ENCODE measurements around the gene ULK1. TPM values are rescaled to one million over a fixed set of nuclear protein-coding genes. Genes with fewer than 3 reads are reported as not detected.

ULK1 gene
- total and polyA plus RNA-seq, 2 donors from 2014 or later = 11.4 to 33.4 TPM

- H3K9ac ChIP-seq (ENCODE audit: low read length in 3 of 3) = peak overlapping the region; percentile 10 to 78 (median 12)
- H3K27ac ChIP-seq (ENCODE audit: low read depth in 2 of 2, low read length in 2 of 2) = peak overlapping the region; percentile 97 to 99
- peaks cover 0 to 16% (median 9%) of the 10 kb centered on the region in 3 donors for H3K4me1 ChIP-seq (ENCODE audit: control insufficient read depth in 2 of 3, insufficient read depth in 2 of 3, low read depth in 1 of 3, low read length in 3 of 3)
- no peak for DNase-seq
- H3K36me3 ChIP-seq (ENCODE audit: control insufficient read depth in 2 of 3, insufficient read depth in 3 of 3, low read length in 3 of 3) = peaks cover 0 to 2% (median 0%) of the 10 kb centered on the region in 3 donors
- TF ChIP-seq, protein P1, sequence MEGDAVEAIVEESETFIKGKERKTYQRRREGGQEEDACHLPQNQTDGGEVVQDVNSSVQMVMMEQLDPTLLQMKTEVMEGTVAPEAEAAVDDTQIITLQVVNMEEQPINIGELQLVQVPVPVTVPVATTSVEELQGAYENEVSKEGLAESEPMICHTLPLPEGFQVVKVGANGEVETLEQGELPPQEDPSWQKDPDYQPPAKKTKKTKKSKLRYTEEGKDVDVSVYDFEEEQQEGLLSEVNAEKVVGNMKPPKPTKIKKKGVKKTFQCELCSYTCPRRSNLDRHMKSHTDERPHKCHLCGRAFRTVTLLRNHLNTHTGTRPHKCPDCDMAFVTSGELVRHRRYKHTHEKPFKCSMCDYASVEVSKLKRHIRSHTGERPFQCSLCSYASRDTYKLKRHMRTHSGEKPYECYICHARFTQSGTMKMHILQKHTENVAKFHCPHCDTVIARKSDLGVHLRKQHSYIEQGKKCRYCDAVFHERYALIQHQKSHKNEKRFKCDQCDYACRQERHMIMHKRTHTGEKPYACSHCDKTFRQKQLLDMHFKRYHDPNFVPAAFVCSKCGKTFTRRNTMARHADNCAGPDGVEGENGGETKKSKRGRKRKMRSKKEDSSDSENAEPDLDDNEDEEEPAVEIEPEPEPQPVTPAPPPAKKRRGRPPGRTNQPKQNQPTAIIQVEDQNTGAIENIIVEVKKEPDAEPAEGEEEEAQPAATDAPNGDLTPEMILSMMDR (IDR thresholded peaks at IDR 0.05; ENCODE audit: borderline replicate concordance, extremely low read depth, insufficient read depth) = no peak
- peak overlapping the region; percentile 31 to 75 (median 52) for H3K4me3 ChIP-seq (ENCODE audit: low read length in 3 of 3)
- no peaks in the 10 kb centered on the region for H3K9me3 ChIP-seq (ENCODE audit: control insufficient read depth in 2 of 3, insufficient read depth in 1 of 3, low read length in 3 of 3)
- FAIRE-seq = no peak
- intact Hi-C loops (cut with DNase I) = no loop called here
- H3K27me3 ChIP-seq (ENCODE audit: control insufficient read depth, insufficient read depth, low read length) = no peaks in the 10 kb centered on the region
Observed at GRCh38 chr12:131895640-131896079, 1.2 kb downstream of the ULK1 start.

DNA sequence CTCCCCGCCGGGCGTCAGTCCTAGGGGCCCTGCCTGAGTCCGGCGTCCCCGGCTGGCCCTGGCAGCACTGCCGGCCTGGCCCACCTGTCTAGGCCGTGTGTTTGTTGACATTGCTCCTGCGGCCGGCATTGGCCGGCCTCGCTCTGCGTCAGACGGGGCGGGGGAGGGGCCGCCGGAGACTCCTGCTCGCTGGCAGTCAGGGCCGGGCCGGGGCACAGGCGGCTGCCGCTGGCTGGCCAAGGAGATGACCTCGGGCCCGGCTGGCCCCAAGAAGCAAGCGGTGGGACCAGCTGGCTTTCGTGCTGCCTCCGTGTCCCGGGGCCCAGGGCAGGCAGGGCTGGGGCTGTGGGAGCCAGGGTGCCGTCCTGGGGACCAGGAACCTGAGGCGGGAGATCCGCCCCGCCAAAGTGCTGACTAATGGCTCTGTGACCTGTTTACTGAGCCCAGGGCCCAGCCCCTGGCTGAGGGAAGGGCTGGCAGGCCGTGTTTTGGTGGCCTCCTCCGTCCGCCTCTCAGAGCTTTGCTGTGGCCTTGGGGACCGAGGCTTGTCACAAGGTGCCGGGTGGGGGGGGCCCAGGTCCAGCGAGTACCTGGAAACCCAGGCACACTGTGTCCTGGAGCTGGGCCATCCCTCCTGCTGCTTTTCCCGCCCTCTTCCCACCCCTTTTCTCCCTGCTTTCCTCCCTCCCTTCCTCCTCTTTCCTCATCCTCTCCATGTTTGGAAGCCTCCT is 1.8 kb downstream of the ULK1 start:
- FAIRE-seq (no peak), DNase-seq (peak; percentile 89 to 97 (median 92))
- TF ChIP-seq, protein P1 (IDR thresholded peaks at IDR 0.05; ENCODE audit: borderline replicate concordance, extremely low read depth, insufficient read depth) = no peak
- Histone ChIP-seq H3K27ac (ENCODE audit: low read depth in 2 of 2, low read length in 2 of 2) (peak overlapping the region; percentile 97 to 99), H3K9me3 (ENCODE audit: control insufficient read depth in 2 of 3, insufficient read depth in 1 of 3, low read length in 3 of 3) (no peaks in the 10 kb centered on the region), H3K27me3 (ENCODE audit: control insufficient read depth, insufficient read depth, low read length) (no peaks in the 10 kb centered on the region), H3K36me3 (ENCODE audit: control insufficient read depth in 2 of 3, insufficient read depth in 3 of 3, low read length in 3 of 3) (peaks cover 0 to 2% (median 0%) of the 10 kb centered on the region in 3 donors), H3K4me1 (ENCODE audit: control insufficient read depth in 2 of 3, insufficient read depth in 2 of 3, low read depth in 1 of 3, low read length in 3 of 3) (peaks cover 0 to 16% (median 9%) of the 10 kb centered on the region in 3 donors), H3K4me3 (ENCODE audit: low read length in 3 of 3) (peak overlapping the region in 2 of 3 donors; percentile 52 to 75), H3K9ac (ENCODE audit: low read length in 3 of 3) (peak overlapping the region in 2 of 3 donors; percentile 58 to 78)
- intact Hi-C loops (cut with DNase I) = no loop called here

- no peaks in the 10 kb centered on the region for H3K9me3 ChIP-seq (ENCODE audit: control insufficient read depth in 2 of 3, insufficient read depth in 1 of 3, low read length in 3 of 3)
- intact Hi-C loops (cut with DNase I) = no loop called here
- H3K4me1 ChIP-seq (ENCODE audit: control insufficient read depth in 2 of 3, insufficient read depth in 2 of 3, low read depth in 1 of 3, low read length in 3 of 3) = peaks cover 0 to 21% (median 9%) of the 10 kb centered on the region in 3 donors
- FAIRE-seq = no peak
- peak overlapping the region in 2 of 3 donors; percentile 9 to 75 for H3K4me3 ChIP-seq (ENCODE audit: low read length in 3 of 3)
- no peak for DNase-seq
- TF ChIP-seq, protein P1 (IDR thresholded peaks at IDR 0.05; ENCODE audit: borderline replicate concordance, extremely low read depth, insufficient read depth) = no peak
- peak overlapping the region; percentile 97 to 99 for H3K27ac ChIP-seq (ENCODE audit: low read depth in 2 of 2, low read length in 2 of 2)
- H3K9ac ChIP-seq (ENCODE audit: low read length in 3 of 3) = peak overlapping the region in 1 of 3 donors; percentile 78
- H3K36me3 ChIP-seq (ENCODE audit: control insufficient read depth in 2 of 3, insufficient read depth in 3 of 3, low read length in 3 of 3) = peaks cover 0 to 2% (median 0%) of the 10 kb centered on the region in 3 donors
- H3K27me3 ChIP-seq (ENCODE audit: control insufficient read depth, insufficient read depth, low read length) = no peaks in the 10 kb centered on the region
Observed at GRCh38 chr12:131896811-131897270, 2.4 kb downstream of the ULK1 start.
